Measurements from ENCODE around the gene BRINP2. TPM values are rescaled to one million over a fixed set of nuclear protein-coding genes. Genes with fewer than 3 reads are reported as not detected.

The BRINP2 gene
- total and polyA plus RNA-seq, 2 of the 4 experiments (the other 2 are of a cell fraction), result not detected

- CTCF ChIA-PET, result interaction anchor here (0.9 kb wide), 1 partner anchor 9 kb away, joined by 4 read pairs; no protein-coding TSS in a partner anchor
- WGBS, 2 experiments (ENCODE audit: extremely low coverage in 2 of 2, insufficient read length in 1 of 2), result no CpG with 5 or more reads among the region's 4 CpGs
Measured at GRCh38 chr1:177138347-177138746, 32.4 kb upstream of the BRINP2 start.

More at GRCh38 chr1:177138347-177138746, 32.4 kb upstream of the BRINP2 start:
- no peaks in the 10 kb centered on the region for H3K9me1 ChIP-seq (ENCODE audit: insufficient read depth, low read length)
- intact Hi-C loops (cut with micrococcal nuclease), result no loop called here
- POLR2A ChIA-PET (ENCODE audit: unreplicated experiment), result no interaction called here
- TF ChIP-seq MAZ (IDR thresholded peaks at IDR 0.05; ENCODE audit: borderline replicate concordance, low read depth, low read length), result no peak
- TF ChIP-seq RCOR1 (IDR thresholded peaks at IDR 0.05; ENCODE audit: insufficient replicate concordance, low read length), result no peak
- TF ChIP-seq ELK1 (IDR thresholded peaks at IDR 0.05; ENCODE audit: borderline replicate concordance, low read depth, low read length), result no peak
- TF ChIP-seq SMC3 (IDR thresholded peaks at IDR 0.05; ENCODE audit: low read depth, low read length), result no peak
- no peak for TF ChIP-seq NFE2L2 (IDR thresholded peaks at IDR 0.05; ENCODE audit: low read depth, low read length)
- no peak for TF ChIP-seq BHLHE40 (IDR thresholded peaks at IDR 0.05; ENCODE audit: low read depth, low read length)
- TF ChIP-seq MAFK (IDR thresholded peaks at IDR 0.05; ENCODE audit: low read depth, low read length), result no peak
- no peak for TF ChIP-seq POLR2A (IDR thresholded peaks at IDR 0.05; ENCODE audit: low read depth, low read length)
- TF ChIP-seq RAD21 (IDR thresholded peaks at IDR 0.05; ENCODE audit: low read length), result no peak
- TF ChIP-seq USF2 (IDR thresholded peaks at IDR 0.05; ENCODE audit: low read depth, low read length), result no peak
- no peak for TF ChIP-seq CEBPB (IDR thresholded peaks at IDR 0.05; ENCODE audit: low read depth, low read length)
- TF ChIP-seq MXI1 (IDR thresholded peaks at IDR 0.05; ENCODE audit: borderline replicate concordance, low read depth, low read length), result no peak
- TF ChIP-seq CHD1 (IDR thresholded peaks at IDR 0.05; ENCODE audit: low read depth, low read length), result no peak
- no peak overlapping the region for H3K56ac ChIP-seq (ENCODE audit: extremely low read depth, insufficient read depth, low read length)
- no peak overlapping the region for H4K8ac ChIP-seq (ENCODE audit: low read depth in 2 of 2, low read length in 2 of 2)
- H3K4me3 ChIP-seq (ENCODE audit: insufficient read depth, low read depth, low read length), result no peak overlapping the region
- H3K36me3 ChIP-seq (ENCODE audit: control insufficient read depth, insufficient read depth, low read length), result no peaks in the 10 kb centered on the region
- H4K91ac ChIP-seq (ENCODE audit: insufficient read depth, low read depth, low read length), result no peak overlapping the region
- H3K4me1 ChIP-seq (ENCODE audit: control insufficient read depth, insufficient read depth, low read length), result no peaks in the 10 kb centered on the region
- H2BK120ac ChIP-seq (ENCODE audit: low read depth, low read length), result no peak overlapping the region
- no peak overlapping the region for H2BK15ac ChIP-seq (ENCODE audit: low read depth, low read length)
- no peak overlapping the region for H3K4ac ChIP-seq (ENCODE audit: low read depth, low read length)
- no TSS peak for BruUV-seq (replicated peaks)
- H3K18ac ChIP-seq (ENCODE audit: low read depth, low read length), result no peak overlapping the region
- H3K9ac ChIP-seq (ENCODE audit: low read depth, low read length), result no peak overlapping the region
- no peaks in the 10 kb centered on the region for H4K20me1 ChIP-seq (ENCODE audit: insufficient read depth, low read length)
- H3K79me1 ChIP-seq (ENCODE audit: low read depth in 1 of 2, low read length in 2 of 2), result no peaks in the 10 kb centered on the region
- no peak overlapping the region for H2BK20ac ChIP-seq (ENCODE audit: low read depth, low read length)
- H3K27ac ChIP-seq (ENCODE audit: insufficient read depth, low read length), result no peak overlapping the region
- H3K23ac ChIP-seq (ENCODE audit: low read depth, low read length), result no peak overlapping the region
- DNase-seq, result no peak
- in situ Hi-C loops (cut with MboI; ENCODE audit: low sequenced_read_pairs), result no loop called here
- H2AK5ac ChIP-seq (ENCODE audit: low read depth, low read length), result no peak overlapping the region
- no peak overlapping the region for H3K4me2 ChIP-seq (ENCODE audit: low read depth, low read length)
- no peak overlapping the region for H2AFZ ChIP-seq (replicated peaks; ENCODE audit: low read length, poor library complexity)
- H3K9me3 ChIP-seq (ENCODE audit: control insufficient read depth, insufficient read depth, low read length), result no peaks in the 10 kb centered on the region
- no peaks in the 10 kb centered on the region for H3K27me3 ChIP-seq (ENCODE audit: control insufficient read depth, insufficient read depth, low read length)
- dilution Hi-C loops (cut with HindIII; ENCODE audit: low sequenced_read_pairs, unreplicated experiment), result no loop called here
- H4K5ac ChIP-seq (ENCODE audit: low read depth, low read length), result no peak overlapping the region
- ATAC-seq (ENCODE audit: low read depth), result no peak
- no peak overlapping the region for H2AK9ac ChIP-seq (replicated peaks; ENCODE audit: low read depth, low read length, poor library complexity)
- H2BK5ac ChIP-seq (ENCODE audit: low read depth, low read length, poor library complexity, severe bottlenecking), result no peak overlapping the region
- H3K14ac ChIP-seq (replicated peaks; ENCODE audit: low read depth, low read length), result no peak overlapping the region

All from IMR-90 (cell line).